ENCODE results near the gene ZBTB7C.

ZBTB7C gene

DNA sequence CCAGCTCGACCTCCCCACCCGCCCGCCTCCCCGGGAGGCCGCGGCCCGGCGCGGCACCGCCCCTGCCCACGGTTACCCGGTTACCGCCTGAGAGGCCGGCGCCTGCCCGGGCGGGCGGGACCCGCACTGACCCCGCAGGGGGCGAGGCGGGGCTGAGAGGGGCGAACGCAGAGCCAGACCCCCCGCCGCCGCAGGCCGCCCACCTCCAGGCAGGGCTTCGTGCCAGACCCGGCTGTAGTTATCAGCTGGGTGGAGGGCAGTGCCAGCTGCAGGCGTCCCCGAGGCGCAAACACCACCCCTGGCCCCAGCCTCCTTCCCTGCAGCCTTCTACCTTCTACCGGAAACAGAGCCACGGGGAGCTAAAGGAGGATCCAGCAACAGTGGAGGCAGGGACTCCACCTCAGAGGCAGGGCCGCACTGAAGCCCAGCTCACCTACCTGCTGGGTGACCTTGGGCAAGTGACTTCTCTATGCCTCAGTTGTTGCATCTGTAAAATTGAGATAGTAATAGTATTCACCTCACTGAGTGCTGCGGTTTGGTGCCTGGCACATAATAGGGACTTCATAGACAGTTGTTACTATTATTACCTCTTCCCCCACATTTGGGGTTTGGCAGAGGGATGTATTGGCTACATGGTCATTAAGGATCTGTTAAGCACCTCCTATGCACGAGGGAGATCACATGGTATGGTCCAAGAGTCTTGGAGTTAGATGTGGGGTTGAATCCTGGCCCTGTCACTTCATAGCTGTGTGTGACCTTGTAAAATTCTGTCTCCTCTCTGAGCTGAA is 247.1 kb downstream of the ZBTB7C start (continued):
- TF ChIP-seq, protein P1, sequence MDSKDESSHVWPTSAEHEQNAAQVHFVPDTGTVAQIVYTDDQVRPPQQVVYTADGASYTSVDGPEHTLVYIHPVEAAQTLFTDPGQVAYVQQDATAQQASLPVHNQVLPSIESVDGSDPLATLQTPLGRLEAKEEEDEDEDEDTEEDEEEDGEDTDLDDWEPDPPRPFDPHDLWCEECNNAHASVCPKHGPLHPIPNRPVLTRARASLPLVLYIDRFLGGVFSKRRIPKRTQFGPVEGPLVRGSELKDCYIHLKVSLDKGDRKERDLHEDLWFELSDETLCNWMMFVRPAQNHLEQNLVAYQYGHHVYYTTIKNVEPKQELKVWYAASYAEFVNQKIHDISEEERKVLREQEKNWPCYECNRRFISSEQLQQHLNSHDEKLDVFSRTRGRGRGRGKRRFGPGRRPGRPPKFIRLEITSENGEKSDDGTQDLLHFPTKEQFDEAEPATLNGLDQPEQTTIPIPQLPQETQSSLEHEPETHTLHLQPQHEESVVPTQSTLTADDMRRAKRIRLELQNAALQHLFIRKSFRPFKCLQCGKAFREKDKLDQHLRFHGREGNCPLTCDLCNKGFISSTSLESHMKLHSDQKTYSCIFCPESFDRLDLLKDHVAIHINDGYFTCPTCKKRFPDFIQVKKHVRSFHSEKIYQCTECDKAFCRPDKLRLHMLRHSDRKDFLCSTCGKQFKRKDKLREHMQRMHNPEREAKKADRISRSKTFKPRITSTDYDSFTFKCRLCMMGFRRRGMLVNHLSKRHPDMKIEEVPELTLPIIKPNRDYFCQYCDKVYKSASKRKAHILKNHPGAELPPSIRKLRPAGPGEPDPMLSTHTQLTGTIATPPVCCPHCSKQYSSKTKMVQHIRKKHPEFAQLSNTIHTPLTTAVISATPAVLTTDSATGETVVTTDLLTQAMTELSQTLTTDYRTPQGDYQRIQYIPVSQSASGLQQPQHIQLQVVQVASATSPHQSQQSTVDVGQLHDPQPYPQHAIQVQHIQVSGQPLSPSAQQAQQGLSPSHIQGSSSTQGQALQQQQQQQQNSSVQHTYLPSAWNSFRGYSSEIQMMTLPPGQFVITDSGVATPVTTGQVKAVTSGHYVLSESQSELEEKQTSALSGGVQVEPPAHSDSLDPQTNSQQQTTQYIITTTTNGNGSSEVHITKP (tag by site-specific recombination; IDR thresholded peaks at IDR 0.05) = peak; percentile 75
- peak; percentile 96 for TF ChIP-seq KLF1 (tag by site-specific recombination; IDR thresholded peaks at IDR 0.05)
- TF ChIP-seq, protein P2, sequence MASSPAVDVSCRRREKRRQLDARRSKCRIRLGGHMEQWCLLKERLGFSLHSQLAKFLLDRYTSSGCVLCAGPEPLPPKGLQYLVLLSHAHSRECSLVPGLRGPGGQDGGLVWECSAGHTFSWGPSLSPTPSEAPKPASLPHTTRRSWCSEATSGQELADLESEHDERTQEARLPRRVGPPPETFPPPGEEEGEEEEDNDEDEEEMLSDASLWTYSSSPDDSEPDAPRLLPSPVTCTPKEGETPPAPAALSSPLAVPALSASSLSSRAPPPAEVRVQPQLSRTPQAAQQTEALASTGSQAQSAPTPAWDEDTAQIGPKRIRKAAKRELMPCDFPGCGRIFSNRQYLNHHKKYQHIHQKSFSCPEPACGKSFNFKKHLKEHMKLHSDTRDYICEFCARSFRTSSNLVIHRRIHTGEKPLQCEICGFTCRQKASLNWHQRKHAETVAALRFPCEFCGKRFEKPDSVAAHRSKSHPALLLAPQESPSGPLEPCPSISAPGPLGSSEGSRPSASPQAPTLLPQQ (tag by site-specific recombination; IDR thresholded peaks at IDR 0.05) = peak; percentile 35; the same call in 1 of the 2 replicates
- peak; percentile 83 for TF ChIP-seq ZFHX2 (tag by site-specific recombination; conservative IDR thresholded peaks at IDR 0.05)
- TF ChIP-seq ZNF830 (tag by site-specific recombination; IDR thresholded peaks at IDR 0.05; ENCODE audit: low read depth) = no peak
- no peak for TF ChIP-seq ZNF571 (tag by site-specific recombination; IDR thresholded peaks at IDR 0.05)
- TF ChIP-seq SP7 (tag by site-specific recombination; IDR thresholded peaks at IDR 0.05) = peak; percentile 86
- TF ChIP-seq ZNF133 (tag by site-specific recombination; IDR thresholded peaks at IDR 0.05) = no peak
- TF ChIP-seq ZBTB48 (tag by site-specific recombination; IDR thresholded peaks at IDR 0.05) = 0 out of 2 replicates have a peak, but pooled peaks have one; percentile 36
- TF ChIP-seq ZBTB20 (tag by site-specific recombination; IDR thresholded peaks at IDR 0.05) = no peak; the same call in 1 of the 2 replicates
- TF ChIP-seq ZXDB (tag by site-specific recombination; IDR thresholded peaks at IDR 0.05) = 0 out of 2 replicates have a peak, but pooled peaks have one; percentile 39
- TF ChIP-seq GLIS1 (tag by site-specific recombination; IDR thresholded peaks at IDR 0.05) = peak; percentile 92
- TF ChIP-seq, protein P3, sequence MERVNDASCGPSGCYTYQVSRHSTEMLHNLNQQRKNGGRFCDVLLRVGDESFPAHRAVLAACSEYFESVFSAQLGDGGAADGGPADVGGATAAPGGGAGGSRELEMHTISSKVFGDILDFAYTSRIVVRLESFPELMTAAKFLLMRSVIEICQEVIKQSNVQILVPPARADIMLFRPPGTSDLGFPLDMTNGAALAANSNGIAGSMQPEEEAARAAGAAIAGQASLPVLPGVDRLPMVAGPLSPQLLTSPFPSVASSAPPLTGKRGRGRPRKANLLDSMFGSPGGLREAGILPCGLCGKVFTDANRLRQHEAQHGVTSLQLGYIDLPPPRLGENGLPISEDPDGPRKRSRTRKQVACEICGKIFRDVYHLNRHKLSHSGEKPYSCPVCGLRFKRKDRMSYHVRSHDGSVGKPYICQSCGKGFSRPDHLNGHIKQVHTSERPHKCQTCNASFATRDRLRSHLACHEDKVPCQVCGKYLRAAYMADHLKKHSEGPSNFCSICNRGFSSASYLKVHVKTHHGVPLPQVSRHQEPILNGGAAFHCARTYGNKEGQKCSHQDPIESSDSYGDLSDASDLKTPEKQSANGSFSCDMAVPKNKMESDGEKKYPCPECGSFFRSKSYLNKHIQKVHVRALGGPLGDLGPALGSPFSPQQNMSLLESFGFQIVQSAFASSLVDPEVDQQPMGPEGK (tag by site-specific recombination; IDR thresholded peaks at IDR 0.05) = peak; percentile 50; the same call in 1 of the 2 replicates
- TF ChIP-seq ZNF76 (tag by site-specific recombination; IDR thresholded peaks at IDR 0.05; ENCODE audit: borderline replicate concordance, low read depth) = 0 out of 2 replicates have a peak, but pooled peaks have one; percentile 23
- TF ChIP-seq, protein P4, sequence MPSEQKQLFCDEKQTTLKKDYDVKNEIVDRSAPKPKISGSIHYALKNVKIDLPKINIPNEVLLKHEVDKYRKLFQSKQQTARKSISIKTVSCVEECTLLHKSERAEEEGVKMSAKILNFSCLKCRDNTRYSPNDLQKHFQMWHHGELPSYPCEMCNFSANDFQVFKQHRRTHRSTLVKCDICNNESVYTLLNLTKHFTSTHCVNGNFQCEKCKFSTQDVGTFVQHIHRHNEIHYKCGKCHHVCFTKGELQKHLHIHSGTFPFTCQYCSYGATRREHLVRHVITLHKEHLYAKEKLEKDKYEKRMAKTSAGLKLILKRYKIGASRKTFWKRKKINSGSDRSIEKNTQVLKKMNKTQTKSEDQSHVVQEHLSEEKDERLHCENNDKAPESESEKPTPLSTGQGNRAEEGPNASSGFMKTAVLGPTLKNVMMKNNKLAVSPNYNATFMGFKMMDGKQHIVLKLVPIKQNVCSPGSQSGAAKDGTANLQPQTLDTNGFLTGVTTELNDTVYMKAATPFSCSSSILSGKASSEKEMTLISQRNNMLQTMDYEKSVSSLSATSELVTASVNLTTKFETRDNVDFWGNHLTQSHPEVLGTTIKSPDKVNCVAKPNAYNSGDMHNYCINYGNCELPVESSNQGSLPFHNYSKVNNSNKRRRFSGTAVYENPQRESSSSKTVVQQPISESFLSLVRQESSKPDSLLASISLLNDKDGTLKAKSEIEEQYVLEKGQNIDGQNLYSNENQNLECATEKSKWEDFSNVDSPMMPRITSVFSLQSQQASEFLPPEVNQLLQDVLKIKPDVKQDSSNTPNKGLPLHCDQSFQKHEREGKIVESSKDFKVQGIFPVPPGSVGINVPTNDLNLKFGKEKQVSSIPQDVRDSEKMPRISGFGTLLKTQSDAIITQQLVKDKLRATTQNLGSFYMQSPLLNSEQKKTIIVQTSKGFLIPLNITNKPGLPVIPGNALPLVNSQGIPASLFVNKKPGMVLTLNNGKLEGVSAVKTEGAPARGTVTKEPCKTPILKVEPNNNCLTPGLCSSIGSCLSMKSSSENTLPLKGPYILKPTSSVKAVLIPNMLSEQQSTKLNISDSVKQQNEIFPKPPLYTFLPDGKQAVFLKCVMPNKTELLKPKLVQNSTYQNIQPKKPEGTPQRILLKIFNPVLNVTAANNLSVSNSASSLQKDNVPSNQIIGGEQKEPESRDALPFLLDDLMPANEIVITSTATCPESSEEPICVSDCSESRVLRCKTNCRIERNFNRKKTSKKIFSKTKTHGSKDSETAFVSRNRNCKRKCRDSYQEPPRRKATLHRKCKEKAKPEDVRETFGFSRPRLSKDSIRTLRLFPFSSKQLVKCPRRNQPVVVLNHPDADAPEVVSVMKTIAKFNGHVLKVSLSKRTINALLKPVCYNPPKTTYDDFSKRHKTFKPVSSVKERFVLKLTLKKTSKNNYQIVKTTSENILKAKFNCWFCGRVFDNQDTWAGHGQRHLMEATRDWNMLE (tag by site-specific recombination; conservative IDR thresholded peaks at IDR 0.05; ENCODE audit: low read depth) = no peak
- TF ChIP-seq, protein P5, sequence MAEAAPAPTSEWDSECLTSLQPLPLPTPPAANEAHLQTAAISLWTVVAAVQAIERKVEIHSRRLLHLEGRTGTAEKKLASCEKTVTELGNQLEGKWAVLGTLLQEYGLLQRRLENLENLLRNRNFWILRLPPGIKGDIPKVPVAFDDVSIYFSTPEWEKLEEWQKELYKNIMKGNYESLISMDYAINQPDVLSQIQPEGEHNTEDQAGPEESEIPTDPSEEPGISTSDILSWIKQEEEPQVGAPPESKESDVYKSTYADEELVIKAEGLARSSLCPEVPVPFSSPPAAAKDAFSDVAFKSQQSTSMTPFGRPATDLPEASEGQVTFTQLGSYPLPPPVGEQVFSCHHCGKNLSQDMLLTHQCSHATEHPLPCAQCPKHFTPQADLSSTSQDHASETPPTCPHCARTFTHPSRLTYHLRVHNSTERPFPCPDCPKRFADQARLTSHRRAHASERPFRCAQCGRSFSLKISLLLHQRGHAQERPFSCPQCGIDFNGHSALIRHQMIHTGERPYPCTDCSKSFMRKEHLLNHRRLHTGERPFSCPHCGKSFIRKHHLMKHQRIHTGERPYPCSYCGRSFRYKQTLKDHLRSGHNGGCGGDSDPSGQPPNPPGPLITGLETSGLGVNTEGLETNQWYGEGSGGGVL (tag by site-specific recombination; IDR thresholded peaks at IDR 0.05) = peak; percentile 48
- TF ChIP-seq ZBTB7A (tag by site-specific recombination; IDR thresholded peaks at IDR 0.05; ENCODE audit: low read depth) = no peak
- TF ChIP-seq WT1 (tag by site-specific recombination; IDR thresholded peaks at IDR 0.05) = 0 out of 2 replicates have a peak, but pooled peaks have one; percentile 17
- TF ChIP-seq ZNF629 (tag by site-specific recombination; IDR thresholded peaks at IDR 0.05) = no peak
- TF ChIP-seq, protein P6, sequence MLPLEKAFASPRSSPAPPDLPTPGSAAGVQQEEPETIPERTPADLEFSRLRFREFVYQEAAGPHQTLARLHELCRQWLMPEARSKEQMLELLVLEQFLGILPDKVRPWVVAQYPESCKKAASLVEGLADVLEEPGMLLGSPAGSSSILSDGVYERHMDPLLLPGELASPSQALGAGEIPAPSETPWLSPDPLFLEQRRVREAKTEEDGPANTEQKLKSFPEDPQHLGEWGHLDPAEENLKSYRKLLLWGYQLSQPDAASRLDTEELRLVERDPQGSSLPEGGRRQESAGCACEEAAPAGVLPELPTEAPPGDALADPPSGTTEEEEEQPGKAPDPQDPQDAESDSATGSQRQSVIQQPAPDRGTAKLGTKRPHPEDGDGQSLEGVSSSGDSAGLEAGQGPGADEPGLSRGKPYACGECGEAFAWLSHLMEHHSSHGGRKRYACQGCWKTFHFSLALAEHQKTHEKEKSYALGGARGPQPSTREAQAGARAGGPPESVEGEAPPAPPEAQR (tag by site-specific recombination; IDR thresholded peaks at IDR 0.05) = no peak
